H1 (cell line): ENCODE data around the gene DIPK1C. TPM values are rescaled to one million over a fixed set of nuclear protein-coding genes. Genes with fewer than 3 reads are reported as not detected.

ENCODE experiments used
- CTCF ChIA-PET: fragments of 300-600 bp; sonication (Branson Sonifier 250); formaldehyde crosslinking; loops from one replicate; lab custom pipeline; 2021; ENCODE audit not compliant: partially characterized antibody; lab: Charles Lee
- POLR2A ChIA-PET: fragments of 300-600 bp; sonication (Branson Sonifier 250); formaldehyde crosslinking; loops from one replicate; lab custom pipeline; 2021; ENCODE audit warnings: inconsistent platforms; ENCODE audit not compliant: partially characterized antibody; lab: Charles Lee
- DNase-seq, 2 experiments: peaks; one replicate each; pipeline versions ENCODE4 v3.0.0 to v3.0.0-alpha.2; 2010 to 2022; ENCODE audit warnings: low spot score in 2 of 2, low read depth in 1 of 2, mixed read lengths in 1 of 2
- FAIRE-seq: peaks from 2 replicates; lab custom pipeline; 2011; peaks lifted over from hg19 to GRCh38; lab: Jason Lieb, UNC
- H2AFZ ChIP-seq: 2 replicates; pipeline ENCODE4 v1.8.1; 2012; ENCODE audit warnings: low read length, inconsistent platforms
- H2AK5ac ChIP-seq: 2 replicates; pipeline ENCODE4 v1.6.1; 2013; ENCODE audit warnings: low read depth, low read length
- H2BK120ac ChIP-seq: replicated peaks from 2 replicates; pipeline ENCODE3; 2013; ENCODE audit warnings: low read depth, low read length, inconsistent platforms
- H2BK12ac ChIP-seq: 2 replicates; pipeline ENCODE4 v1.6.1; 2013; ENCODE audit warnings: low read depth, low read length
- H2BK15ac ChIP-seq: 2 replicates; pipeline ENCODE4 v1.6.1; 2013; ENCODE audit warnings: low read length
- H2BK20ac ChIP-seq: 2 replicates; pipeline ENCODE4 v1.6.1; 2013; ENCODE audit warnings: low read length
- H2BK5ac ChIP-seq: 2 replicates; pipeline ENCODE4 v1.6.1; 2013; ENCODE audit warnings: low read depth, low read length
- H3K14ac ChIP-seq: 2 replicates; pipeline ENCODE4 v1.6.1; 2013; ENCODE audit warnings: inconsistent platforms; ENCODE audit not compliant: insufficient read length
- H3K18ac ChIP-seq: 2 replicates; pipeline ENCODE4 v1.6.1; 2013; ENCODE audit warnings: low read length; ENCODE audit errors: extremely low read depth
- H3K23ac ChIP-seq: 2 replicates; pipeline ENCODE4 v1.6.1; 2013; ENCODE audit warnings: inconsistent platforms; ENCODE audit not compliant: insufficient read length
- H3K23me2 ChIP-seq: 2 replicates; pipeline ENCODE4 v1.6.1; 2013; ENCODE audit warnings: low read depth, low read length
- H3K27ac ChIP-seq: 2 replicates; pipeline ENCODE4 v1.6.1; 2011; ENCODE audit warnings: low read depth, low read length, inconsistent platforms
- H3K27me3 ChIP-seq, 4 experiments: replicated peaks in 1 of 4; 1 replicate in 1 of 4; 2 replicates in 3 of 4; pipeline versions ENCODE4 v1.6.1 to v1.8.1; 2011 to 2013; ENCODE audit warnings: low read length in 3 of 4, mild to moderate bottlenecking in 3 of 4, inconsistent platforms in 2 of 4, mixed read lengths in 2 of 4, moderate library complexity in 1 of 4; ENCODE audit not compliant: control insufficient read depth in 3 of 4, insufficient read depth in 3 of 4; ENCODE audit errors: extremely low read depth in 1 of 4
- H3K36me3 ChIP-seq, 4 experiments: 2 replicates each; pipeline versions ENCODE4 v1.6.1 to v1.8.1; 2011 to 2013; ENCODE audit warnings: mild to moderate bottlenecking in 4 of 4, low read length in 3 of 4, moderate library complexity in 2 of 4, control low read depth in 1 of 4, inconsistent platforms in 1 of 4; ENCODE audit not compliant: insufficient read depth in 4 of 4, control insufficient read depth in 2 of 4
- H3K4ac ChIP-seq: replicated peaks from 2 replicates; pipeline ENCODE3; 2013; ENCODE audit warnings: low read length, low read depth, mixed read lengths, inconsistent platforms; ENCODE audit not compliant: insufficient read length
- H3K4me1 ChIP-seq, 4 experiments: replicated peaks in 1 of 4; 1 replicate in 1 of 4; 2 replicates in 3 of 4; pipeline versions ENCODE4 v1.6.1 to v1.8.1; 2011 to 2013; ENCODE audit warnings: low read length in 3 of 4, inconsistent platforms in 2 of 4, mixed read lengths in 1 of 4; ENCODE audit not compliant: insufficient read depth in 4 of 4, control insufficient read depth in 3 of 4
- H3K4me2 ChIP-seq, 2 experiments: 2 replicates each; pipeline versions ENCODE4 v1.6.1 to v1.8.1; 2011 to 2013; ENCODE audit warnings: low read depth in 2 of 2, low read length in 2 of 2, control low read depth in 1 of 2, inconsistent platforms in 1 of 2, mild to moderate bottlenecking in 1 of 2; ENCODE audit not compliant: insufficient read depth in 1 of 2
- H3K4me3 ChIP-seq, 4 experiments: fragments of 200-600, 300-600 bp in 1 of 4; sonication (generic), shearing (Covaris generic), sonication (Bioruptor Twin) in 1 of 4; 2 replicates each; pipeline versions ENCODE4 v1.5.1 to v1.8.1; 2011 to 2016; ENCODE audit warnings: low read length in 4 of 4, low read depth in 3 of 4, control low read depth in 2 of 4, inconsistent platforms in 2 of 4, mild to moderate bottlenecking in 2 of 4, mixed read lengths in 1 of 4, moderate library complexity in 1 of 4; ENCODE audit not compliant: insufficient read depth in 2 of 4; ENCODE audit errors: extremely low read depth in 1 of 4
- H3K56ac ChIP-seq: replicated peaks from 2 replicates; pipeline ENCODE3; 2013; ENCODE audit warnings: low read depth, mild to moderate bottlenecking, mixed read lengths, low read length, inconsistent platforms; ENCODE audit not compliant: insufficient read length
- H3K79me1 ChIP-seq: 2 replicates; pipeline ENCODE4 v1.6.1; 2013; ENCODE audit warnings: low read depth, low read length, control low read depth
- H3K79me2 ChIP-seq, 2 experiments: 2 replicates each; pipeline versions ENCODE4 v1.6.1 to v1.8.1; 2012 to 2013; ENCODE audit warnings: low read length in 2 of 2, mild to moderate bottlenecking in 2 of 2, inconsistent platforms in 1 of 2; ENCODE audit not compliant: insufficient read depth in 2 of 2, control insufficient read depth in 1 of 2
- H3K9ac ChIP-seq, 4 experiments: replicated peaks in 1 of 4; 1 replicate in 1 of 4; 2 replicates in 3 of 4; pipeline versions ENCODE4 v1.6.1 to v1.8.1; 2011 to 2013; ENCODE audit warnings: low read depth in 3 of 4, low read length in 3 of 4, control low read depth in 2 of 4, mild to moderate bottlenecking in 2 of 4, moderate library complexity in 2 of 4, inconsistent platforms in 1 of 4; ENCODE audit errors: extremely low read depth in 1 of 4
- H3K9me3 ChIP-seq, 2 experiments: 2 replicates each; pipeline versions ENCODE4 v1.6.1 to v1.8.1; 2012 to 2013; ENCODE audit warnings: mild to moderate bottlenecking in 2 of 2, moderate library complexity in 2 of 2, control low read depth in 1 of 2, inconsistent platforms in 1 of 2, low read depth in 1 of 2, low read length in 1 of 2, mixed read lengths in 1 of 2; ENCODE audit not compliant: insufficient read depth in 2 of 2
- H4K20me1 ChIP-seq, 2 experiments: replicated peaks in 1 of 2; 2 replicates each; pipeline versions ENCODE3 to v1.8.1; 2011 to 2013; ENCODE audit warnings: inconsistent platforms in 2 of 2, low read length in 2 of 2, mild to moderate bottlenecking in 1 of 2; ENCODE audit not compliant: insufficient read depth in 2 of 2, control insufficient read depth in 1 of 2
- H4K5ac ChIP-seq: 2 replicates; pipeline ENCODE4 v1.6.1; 2013; ENCODE audit warnings: low read length, low read depth, mixed read lengths, inconsistent platforms; ENCODE audit not compliant: insufficient read length
- H4K8ac ChIP-seq: 2 replicates; pipeline ENCODE4 v1.8.0; 2013; ENCODE audit warnings: mild to moderate bottlenecking, moderate library complexity, low read length, inconsistent platforms; ENCODE audit not compliant: insufficient read depth; ENCODE audit errors: extremely low read depth
- H4K91ac ChIP-seq: replicated peaks from 2 replicates; pipeline ENCODE3; 2013; ENCODE audit warnings: low read length, mixed read lengths, inconsistent platforms; ENCODE audit not compliant: insufficient read length
- CBX8 ChIP-seq: fragments of 300-800, 300-1000 bp; sonication (generic); IDR thresholded peaks from 2 replicates; pipeline ENCODE4 v1.7.1; 2016; ENCODE audit warnings: low read depth, low read length, borderline replicate concordance
- SP2 ChIP-seq: IDR thresholded peaks from 2 replicates; pipeline ENCODE4 v1.6.1; 2012; ENCODE audit warnings: mild to moderate bottlenecking, low read length, inconsistent platforms
- SP4 ChIP-seq: IDR thresholded peaks from 2 replicates; pipeline ENCODE4 v1.6.1; 2012; ENCODE audit warnings: low read length, inconsistent platforms
- SRF ChIP-seq: IDR thresholded peaks from 2 replicates; pipeline ENCODE4 v1.6.1; 2011; ENCODE audit warnings: mild to moderate bottlenecking, low read depth, low read length, moderate library complexity
- whole genome bisulfite sequencing, 2 experiments: shearing (Covaris generic) in 1 of 2; methylation state at CpG; one replicate each; pipeline versions ENCODE4 v1.1.6 to v1.1.7; 2013 to 2015; ENCODE audit warnings: low lambda C conversion rate in 2 of 2, mixed read lengths in 2 of 2, inconsistent platforms in 1 of 2, low coverage in 1 of 2, missing lambda C conversion rate in 1 of 2; ENCODE audit not compliant: insufficient replicate concordance in 2 of 2, insufficient coverage in 1 of 2, insufficient read length in 1 of 2; ENCODE audit errors: extremely low coverage in 1 of 2, missing lambda C conversion rate in 1 of 2; 5-methylcytosine and 5-hydroxymethylcytosine counted together
- polyA plus RNA-seq, 7 experiments: library from polyadenylated mRNA; depleted of rRNA in 3 of 7; stranded (reverse) in 5 of 7; unstranded in 2 of 7; fragments of >200 nt in 5 of 7; fragments of 200-250 nt in 2 of 7; gene quantifications; 1 replicate in 5 of 7; 2 replicates in 1 of 7; 4 replicates in 1 of 7; pipeline versions ENCODE4 v1.2.1 to v1.2.3, GENCODE V29; 2011 to 2013; ENCODE audit warnings: missing spikeins in 2 of 7, mixed read lengths in 2 of 7
- total RNA-seq: library from RNA; stranded (reverse); fragmentation: NEBNext Ultra II Directional; extraction: Animal tissue kit (Norgen Biotek cat#: 25700); gene quantifications from 2 replicates; pipeline ENCODE4 v1.2.1, GENCODE V29; 2021

The DIPK1C gene
- total and polyA plus RNA-seq, 2 of the 8 experiments (the other 6 are each of a cell fraction or from before 2014, with no cell fraction given), result 0.08 TPM; not detected in 1

DNA sequence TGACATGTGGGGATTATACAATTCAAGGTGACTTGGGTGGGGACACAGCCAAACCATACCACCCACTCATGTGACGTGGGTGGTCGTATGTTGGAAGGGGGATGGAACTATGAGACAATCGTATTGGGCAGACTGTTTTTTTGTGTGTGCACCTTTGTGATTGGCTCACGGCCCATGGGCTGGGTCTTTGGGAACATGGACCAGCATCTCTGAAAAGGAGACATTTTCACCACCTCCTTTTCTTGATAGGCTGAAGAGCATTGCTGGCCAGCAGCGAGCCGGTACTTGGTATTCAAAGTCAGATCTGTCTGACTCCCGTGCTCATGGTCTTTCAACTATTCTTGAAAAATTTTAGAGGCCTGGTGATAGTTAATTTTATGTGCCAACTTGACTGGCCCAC is 62.1 kb downstream of the DIPK1C start:
- Histone ChIP-seq H3K9ac (no peak overlapping the region), H3K4me1 (no peaks in the 10 kb centered on the region; a peak in 1 of 7 replicates), H3K27me3 (no peaks in the 10 kb centered on the region), H4K5ac (no peak overlapping the region), H3K4me2 (no peak overlapping the region), H2AFZ (no peak overlapping the region), H3K56ac (no peak overlapping the region), H4K91ac (no peak overlapping the region), H2BK15ac (no peak overlapping the region), H3K4ac (no peak overlapping the region), H2BK120ac (no peak overlapping the region), H4K20me1 (no peaks in the 10 kb centered on the region), H3K36me3 (no peaks in the 10 kb centered on the region), H4K8ac (no peak overlapping the region), H3K9me3 (no peaks in the 10 kb centered on the region), H3K23me2 (no peaks in the 10 kb centered on the region), H3K79me2 (no peaks in the 10 kb centered on the region), H2BK12ac (no peak overlapping the region), H2BK5ac (no peak overlapping the region), H3K79me1 (no peaks in the 10 kb centered on the region), H3K14ac (no peak overlapping the region), H2BK20ac (no peak overlapping the region), H3K18ac (no peak overlapping the region), H3K27ac (no peak overlapping the region), H2AK5ac (no peak overlapping the region), H3K4me3 (no peak overlapping the region), H3K23ac (no peak overlapping the region)
- POLR2A ChIA-PET, result no interaction called here
- WGBS, 2 experiments, result 90% methylated on average over 7 of the region's 7 CpGs; no CpG with 5 or more reads in 1 of the 2 experiments
- CTCF ChIA-PET, result no interaction called here
- FAIRE-seq (no peak), DNase-seq (no peak)
- TF ChIP-seq CBX8 (no peak), SP4 (no peak), SP2 (no peak), SRF (no peak)
